ENCODE measurements around the gene ADAD2. TPM values are rescaled to one million over a fixed set of nuclear protein-coding genes. Genes with fewer than 3 reads are reported as not detected.

The ADAD2 gene
- total and polyA plus RNA-seq, 2 of the 4 experiments (the other 2 are of a cell fraction): not detected

GRCh38 chr16:84199097-84199496, 8.1 kb downstream of the ADAD2 start:
- no peak for TF ChIP-seq FOS (IDR thresholded peaks at IDR 0.05; ENCODE audit: low read depth, low read length)
- TF ChIP-seq RFX5 (IDR thresholded peaks at IDR 0.05; ENCODE audit: low read depth, low read length): no peak
- no peak for TF ChIP-seq MAFK (IDR thresholded peaks at IDR 0.05; ENCODE audit: low read depth, low read length)
- no peak for TF ChIP-seq CTCF (conservative IDR thresholded peaks at IDR 0.05; ENCODE audit: low read depth, low read length)
- TF ChIP-seq RAD21 (IDR thresholded peaks at IDR 0.05; ENCODE audit: low read length): no peak
- TF ChIP-seq POLR2A (IDR thresholded peaks at IDR 0.05; ENCODE audit: low read depth, low read length): no peak
- no peak for TF ChIP-seq NFE2L2 (IDR thresholded peaks at IDR 0.05; ENCODE audit: low read depth, low read length)
- H3K14ac ChIP-seq (replicated peaks; ENCODE audit: low read depth, low read length): no peak overlapping the region
- no peak overlapping the region for H3K4ac ChIP-seq (ENCODE audit: low read depth, low read length)
- WGBS, 2 experiments (ENCODE audit: extremely low coverage in 2 of 2, insufficient read length in 1 of 2): 41% methylated on average over 5 of the region's 13 CpGs; no CpG with 5 or more reads in 1 of the 2 experiments
- H3K79me1 ChIP-seq (ENCODE audit: low read depth in 1 of 2, low read length in 2 of 2): no peaks in the 10 kb centered on the region
- H3K27me3 ChIP-seq (ENCODE audit: control insufficient read depth, insufficient read depth, low read length): peaks cover 24% of the 10 kb centered on the region
- DNase-seq (no peak), ATAC-seq (ENCODE audit: low read depth) (no peak)
- H4K8ac ChIP-seq (ENCODE audit: low read depth in 2 of 2, low read length in 2 of 2): no peak overlapping the region
- H3K36me3 ChIP-seq (ENCODE audit: control insufficient read depth, insufficient read depth, low read length): no peaks in the 10 kb centered on the region
- H4K5ac ChIP-seq (ENCODE audit: low read depth, low read length): no peak overlapping the region
- intact Hi-C loops (cut with micrococcal nuclease): no loop called here
- CTCF ChIA-PET: interaction anchor here (1.9 kb wide), 1 partner anchor 12 kb away, joined by 9 read pairs; the partner anchor contains the start of gene TAF1C
- H2AK5ac ChIP-seq (ENCODE audit: low read depth, low read length): no peak overlapping the region
- H3K56ac ChIP-seq (ENCODE audit: extremely low read depth, insufficient read depth, low read length): no peak overlapping the region
- no peak overlapping the region for H3K18ac ChIP-seq (ENCODE audit: low read depth, low read length)
- no peak overlapping the region for H2AK9ac ChIP-seq (replicated peaks; ENCODE audit: low read depth, low read length, poor library complexity)
- no peak overlapping the region for H4K91ac ChIP-seq (ENCODE audit: insufficient read depth, low read depth, low read length)
- H3K27ac ChIP-seq (ENCODE audit: insufficient read depth, low read length): no peak overlapping the region
- H3K9me1 ChIP-seq (ENCODE audit: insufficient read depth, low read length): no peaks in the 10 kb centered on the region
- no peak overlapping the region for H3K4me3 ChIP-seq (ENCODE audit: insufficient read depth, low read depth, low read length)
- in situ Hi-C loops (cut with MboI; ENCODE audit: low sequenced_read_pairs): no loop called here
- no peak overlapping the region for H3K23ac ChIP-seq (ENCODE audit: low read depth, low read length)
- no peak overlapping the region for H2BK20ac ChIP-seq (ENCODE audit: low read depth, low read length)
- H4K20me1 ChIP-seq (ENCODE audit: insufficient read depth, low read length): no peaks in the 10 kb centered on the region; the same call in 1 of the 2 replicates
- no peak overlapping the region for H3K9ac ChIP-seq (ENCODE audit: low read depth, low read length)
- dilution Hi-C loops (cut with HindIII; ENCODE audit: low sequenced_read_pairs, unreplicated experiment): no loop called here
- no TSS peak for BruUV-seq (replicated peaks)
- no peak overlapping the region for H2BK120ac ChIP-seq (ENCODE audit: low read depth, low read length)
- H3K4me2 ChIP-seq (ENCODE audit: low read depth, low read length): no peak overlapping the region
- H2AFZ ChIP-seq (replicated peaks; ENCODE audit: low read length, poor library complexity): no peak overlapping the region
- H3K4me1 ChIP-seq (ENCODE audit: control insufficient read depth, insufficient read depth, low read length): peaks cover 2% of the 10 kb centered on the region; the same call in 1 of the 2 replicates
- H2BK15ac ChIP-seq (ENCODE audit: low read depth, low read length): no peak overlapping the region
- no peaks in the 10 kb centered on the region for H3K9me3 ChIP-seq (ENCODE audit: control insufficient read depth, insufficient read depth, low read length)
- POLR2A ChIA-PET (ENCODE audit: unreplicated experiment): no interaction called here
- no peak overlapping the region for H2BK5ac ChIP-seq (ENCODE audit: low read depth, low read length, poor library complexity, severe bottlenecking)

All from IMR-90 (cell line).